ENCODE results near the gene KLHDC9.
"Not testable (repeated sequence)": the region's sequence is repeated elsewhere in the genome, so short reads cannot be mapped to it uniquely, and the experiment has no call there.

Gene KLHDC9

DNA sequence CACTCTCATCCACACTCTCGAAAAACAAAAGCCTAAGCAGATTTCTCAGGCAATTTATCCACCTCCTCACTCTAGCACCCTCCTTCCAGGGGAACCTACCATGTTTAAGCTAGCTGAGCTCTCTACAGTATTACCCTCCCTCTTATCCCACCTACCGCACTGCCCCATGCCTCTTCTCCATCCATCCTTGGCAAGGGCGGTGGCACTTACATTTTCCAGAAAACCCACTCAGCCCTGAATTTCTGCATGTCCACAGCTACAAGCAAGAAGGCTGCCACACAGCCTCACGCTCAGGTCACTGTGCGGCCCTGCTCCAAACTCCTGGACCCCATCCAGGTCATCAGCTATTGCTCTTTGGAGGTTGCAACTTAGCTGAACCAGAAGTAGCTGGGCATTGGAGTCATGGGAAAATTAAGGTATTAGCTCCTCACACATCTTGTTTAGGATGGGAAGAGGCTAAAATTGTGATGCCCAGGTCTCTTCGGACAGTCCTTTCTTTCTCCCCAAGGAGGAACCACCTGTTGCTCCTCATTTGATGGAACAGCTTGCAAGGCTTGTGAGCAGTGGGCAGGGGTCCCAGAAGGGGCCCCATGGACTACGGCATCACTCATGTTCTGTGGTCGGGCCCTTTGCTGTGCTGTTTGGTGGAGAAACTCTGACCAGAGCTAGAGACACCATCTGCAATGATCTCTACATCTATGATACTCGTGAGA, 1.1 kb downstream of the KLHDC9 start:
- no peak for DNase-seq

DNA sequence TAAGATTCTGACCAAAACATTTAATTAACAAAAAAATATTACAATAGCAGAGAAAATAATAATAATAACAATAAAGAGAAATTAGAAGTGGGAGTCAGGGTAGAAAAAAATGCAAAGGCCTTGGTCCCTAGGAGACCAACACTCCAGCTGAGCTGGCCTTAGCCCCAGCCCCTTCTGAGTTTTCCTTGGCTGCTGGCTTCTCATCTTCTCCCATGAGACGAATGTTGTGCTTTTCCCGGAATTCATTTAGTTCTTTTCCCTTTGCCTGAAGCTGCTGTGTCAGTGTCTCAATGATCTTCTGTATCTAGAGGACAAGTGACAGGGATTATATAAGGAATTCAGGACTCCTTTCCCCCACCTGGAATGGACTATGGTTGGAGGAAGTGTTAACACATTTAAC, 2.4 kb downstream of the KLHDC9 start:
- DNase-seq = no peak

DNA sequence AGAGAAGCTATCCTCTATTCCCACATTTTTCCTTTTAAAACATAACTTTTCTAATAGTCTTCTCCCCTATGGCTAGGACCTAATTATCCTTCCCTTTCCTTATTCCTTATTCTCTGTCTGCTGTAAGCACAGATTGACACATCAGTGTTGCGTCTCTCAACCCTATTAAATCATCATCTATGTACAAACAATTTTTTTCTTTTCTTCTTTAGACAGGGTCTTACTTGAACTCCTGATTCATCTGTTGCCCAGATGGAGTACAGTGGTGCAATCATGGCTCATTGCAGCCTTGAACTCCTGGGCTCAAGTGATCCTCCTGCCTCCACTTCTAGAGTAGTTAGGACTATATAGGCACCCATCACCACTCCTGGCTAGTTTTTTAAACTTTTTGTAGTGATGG, 8.3 kb downstream of the KLHDC9 start:
- DNase-seq = no peak

DNA sequence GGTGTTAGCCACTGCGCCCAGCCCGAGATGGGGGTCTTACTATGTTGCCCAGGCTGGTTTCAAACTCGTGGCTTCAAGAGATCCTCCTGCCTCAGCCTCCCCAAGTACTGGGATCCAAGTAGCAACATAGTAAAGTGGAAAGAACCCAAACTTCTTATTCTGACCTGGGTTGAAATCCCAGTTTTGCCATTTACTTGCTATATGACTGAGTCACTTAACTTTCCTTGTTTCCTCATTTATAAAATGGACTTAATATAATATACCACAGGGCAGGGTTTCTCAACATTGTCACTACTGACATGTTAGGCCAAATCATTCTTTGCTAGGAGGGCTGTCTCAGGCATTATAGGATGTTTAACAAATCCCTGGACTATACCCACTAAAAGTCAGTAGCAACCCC, 13.0 kb downstream of the KLHDC9 start:
- no peak for DNase-seq

DNA sequence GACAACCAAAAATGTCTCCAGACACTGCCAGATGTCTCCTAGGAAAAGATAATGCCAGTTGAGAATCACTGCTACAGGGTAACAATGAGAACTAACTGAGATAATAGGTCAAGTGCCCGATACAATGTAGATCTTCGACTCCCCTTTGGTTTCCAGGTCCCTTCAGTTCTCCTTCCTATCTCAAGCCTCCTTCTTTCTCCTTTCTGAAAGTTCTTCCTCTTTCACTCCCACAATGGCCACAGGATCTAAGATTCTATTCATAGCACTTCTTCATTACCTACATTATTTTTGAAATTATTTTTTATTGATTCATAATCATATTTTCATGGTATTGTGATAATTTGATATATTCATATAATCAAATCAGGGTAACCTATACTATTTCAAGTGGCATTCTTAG, 13.4 kb downstream of the KLHDC9 start:
- DNase-seq = no peak

DNA sequence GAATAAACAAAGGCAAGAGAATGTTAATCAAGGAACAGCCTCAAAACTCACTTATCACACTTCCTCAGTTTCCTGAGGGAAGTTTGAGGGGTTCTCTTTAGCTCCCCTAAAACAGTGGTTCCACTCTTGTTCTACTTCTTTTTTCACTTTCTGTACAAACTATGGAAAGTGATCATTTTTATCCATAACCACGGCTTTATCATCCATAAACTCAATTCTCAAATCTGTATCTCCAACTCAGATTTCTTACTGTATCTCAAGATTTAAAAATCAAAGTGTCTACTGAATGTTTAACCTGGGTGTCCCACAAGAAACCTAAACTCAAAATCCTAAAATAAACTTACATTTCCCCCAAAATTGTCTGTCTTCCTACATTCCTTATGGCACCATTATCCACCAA, 15.8 kb downstream of the KLHDC9 start:
- DNase-seq = no peak

DNA sequence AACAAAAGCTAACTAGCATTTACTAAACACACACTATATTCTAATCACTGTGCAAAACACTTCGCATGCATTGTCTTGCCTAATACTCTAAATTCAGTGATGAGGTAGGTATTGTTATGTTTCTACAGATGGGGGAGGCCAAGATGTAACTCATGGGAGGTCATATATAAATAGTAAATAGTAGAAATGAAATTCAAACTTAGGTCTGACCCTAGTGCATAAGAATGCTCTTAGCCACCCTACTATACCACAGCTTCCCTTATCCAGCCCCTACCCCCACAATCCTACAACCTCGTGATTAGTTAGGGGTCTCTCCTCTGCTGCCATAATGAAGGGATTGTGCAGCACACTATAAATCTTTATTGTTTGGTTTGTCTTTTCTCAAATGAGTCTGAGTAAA, 16.4 kb downstream of the KLHDC9 start:
- no peak for DNase-seq

DNA sequence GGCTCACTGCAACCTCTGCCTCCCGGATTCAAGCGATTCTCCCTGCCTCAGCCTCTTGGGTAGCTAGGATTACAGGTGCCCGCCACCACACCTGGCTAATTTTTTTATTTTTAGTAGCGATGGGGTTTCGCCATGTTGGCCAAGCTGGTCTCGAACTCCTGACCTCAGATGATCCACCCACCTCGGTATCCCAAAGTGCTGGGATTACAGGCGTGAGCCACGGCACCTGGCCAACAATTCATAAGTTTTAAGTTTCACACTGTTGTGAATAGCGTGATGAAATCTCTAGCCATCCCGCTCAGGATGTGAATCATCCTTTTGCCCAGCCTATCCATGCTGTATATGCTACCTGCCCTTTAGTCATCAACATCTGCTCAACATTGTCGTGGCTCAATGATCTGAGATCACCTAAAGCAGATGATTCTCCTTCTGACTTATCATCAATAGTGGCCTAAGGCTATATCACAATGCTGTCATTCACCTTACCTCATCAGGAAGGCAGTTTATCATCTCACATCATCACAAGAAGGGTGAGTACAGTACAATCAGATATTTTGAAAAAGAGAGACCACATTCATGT, 17.1 kb downstream of the KLHDC9 start:
- DNase-seq = no peak

DNA sequence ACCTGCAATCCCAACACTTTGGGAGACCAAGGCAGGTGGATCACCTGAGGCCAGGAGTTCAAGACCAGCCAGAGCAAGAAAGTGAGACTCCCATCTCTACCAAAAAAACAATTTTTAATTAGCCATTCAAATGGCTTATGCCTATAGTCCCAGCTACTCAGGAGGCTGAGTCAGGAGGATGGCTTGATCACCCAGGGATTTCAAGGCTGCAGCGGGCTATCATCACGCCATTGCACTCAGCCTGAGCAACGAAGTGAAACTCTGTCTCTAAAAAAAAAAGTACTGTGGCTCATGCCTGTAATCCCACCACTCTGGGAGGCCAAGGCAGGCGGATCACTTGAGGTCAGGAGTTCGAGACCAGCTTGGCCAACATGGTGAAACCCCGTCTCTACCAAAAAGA, 17.8 kb downstream of the KLHDC9 start:
- DNase-seq = not testable (repeated sequence)

DNA sequence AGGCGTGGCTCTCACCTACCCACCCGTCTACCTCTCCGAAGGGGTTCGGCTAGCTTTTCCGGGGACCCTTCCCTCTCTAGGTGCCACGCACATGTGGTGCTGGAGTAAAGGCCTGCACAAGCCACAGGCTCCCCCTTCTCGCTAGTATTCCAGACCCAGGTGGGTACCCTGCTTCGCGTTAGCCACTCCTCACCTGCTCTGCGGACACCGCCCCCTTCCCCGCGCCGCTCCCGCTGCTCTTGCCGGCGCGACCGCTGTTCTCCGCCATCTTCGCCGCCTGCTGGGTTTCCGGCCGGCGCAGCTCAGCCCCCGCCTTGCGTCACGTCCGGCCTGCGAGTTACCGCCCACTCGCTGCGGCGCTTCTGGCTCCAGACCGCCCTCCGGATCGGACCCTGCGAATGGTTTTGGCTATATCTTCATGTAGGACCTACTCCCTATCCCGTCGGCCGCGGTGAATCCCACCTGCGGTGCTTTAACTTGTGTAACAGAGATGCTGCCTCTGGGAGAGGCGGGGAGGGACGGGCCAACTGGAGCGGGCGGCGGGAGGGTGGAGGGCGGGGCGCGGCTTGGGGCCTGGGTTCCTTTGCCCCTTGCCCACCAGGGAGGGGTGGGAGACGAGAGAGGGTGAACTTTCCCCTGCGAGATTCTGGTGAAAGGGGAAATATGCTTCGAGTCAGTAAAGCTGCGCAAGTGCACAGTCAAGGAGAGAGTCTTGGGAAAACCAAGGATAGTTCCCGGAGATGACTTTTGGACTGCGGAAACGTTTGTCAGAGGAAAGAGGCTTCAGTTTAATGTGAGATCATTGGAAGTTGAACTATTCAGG, 19.8 kb downstream of the KLHDC9 start, which contains the start of the genes NIT1 and PFDN2:
Gene NIT1 (plus strand): TSS at position 347 of the 823 bp plus-strand sequence. CDS start 72 bp downstream, at position 419.
Gene PFDN2 (minus strand): TSS at position 279 of the 823 bp plus-strand sequence. CDS start 11 bp downstream, at position 268.
- DNase-seq = peak; percentile 79 to 81

DNA sequence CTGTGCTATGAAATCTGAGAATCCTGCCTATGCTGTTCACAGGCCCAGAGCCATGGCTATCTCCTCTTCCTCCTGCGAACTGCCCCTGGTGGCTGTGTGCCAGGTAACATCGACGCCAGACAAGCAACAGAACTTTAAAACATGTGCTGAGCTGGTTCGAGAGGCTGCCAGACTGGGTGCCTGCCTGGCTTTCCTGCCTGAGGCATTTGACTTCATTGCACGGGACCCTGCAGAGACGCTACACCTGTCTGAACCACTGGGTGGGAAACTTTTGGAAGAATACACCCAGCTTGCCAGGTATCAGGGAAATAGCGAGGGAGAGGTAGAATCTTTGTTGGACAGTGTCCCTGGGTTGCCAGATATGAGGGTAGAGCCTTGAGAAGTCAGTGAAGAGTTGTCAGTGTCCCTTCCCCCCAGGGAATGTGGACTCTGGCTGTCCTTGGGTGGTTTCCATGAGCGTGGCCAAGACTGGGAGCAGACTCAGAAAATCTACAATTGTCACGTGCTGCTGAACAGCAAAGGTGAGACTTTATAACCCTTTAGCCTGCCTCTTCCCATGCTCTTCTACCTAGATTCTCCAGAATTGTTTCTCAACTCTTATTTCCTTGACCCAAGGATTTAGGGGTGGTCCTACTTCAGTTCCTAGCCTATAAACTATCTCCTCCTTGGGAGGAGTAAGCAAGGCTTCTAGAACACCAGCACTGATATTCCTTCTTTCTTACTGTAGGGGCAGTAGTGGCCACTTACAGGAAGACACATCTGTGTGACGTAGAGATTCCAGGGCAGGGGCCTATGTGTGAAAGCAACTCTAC, 21.1 kb downstream of the KLHDC9 start:
- DNase-seq = peak; percentile 58 to 71

DNA sequence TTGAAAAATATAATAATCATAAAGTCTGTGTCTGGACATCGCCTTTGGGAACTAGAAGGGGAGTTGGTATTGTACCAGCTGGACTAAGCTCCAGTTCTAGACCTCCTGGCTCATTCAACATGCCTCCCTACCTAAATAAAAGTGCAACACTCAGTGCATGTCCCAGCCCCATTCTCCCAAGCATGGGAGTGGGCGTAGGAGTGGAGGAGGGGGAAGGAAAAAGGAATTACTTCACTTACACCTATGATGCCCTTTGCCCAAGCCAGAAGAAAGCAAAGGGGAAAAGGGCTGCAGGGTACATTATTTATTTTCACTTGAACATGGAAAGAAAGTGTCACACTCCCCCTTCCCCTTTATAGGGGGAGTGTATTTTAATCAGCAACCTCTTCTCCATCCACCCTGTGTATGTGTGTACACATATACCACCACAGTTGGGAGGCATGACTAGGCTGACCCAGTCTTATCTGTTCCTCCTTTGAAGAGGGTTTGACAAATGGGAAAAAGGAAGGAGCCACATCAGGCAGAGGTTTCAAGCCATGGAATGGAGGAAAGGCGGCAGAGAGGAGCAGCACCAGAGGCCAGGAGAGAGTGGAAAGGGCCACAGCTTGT, 23.0 kb downstream of the KLHDC9 start:
- DNase-seq = no peak

DNA sequence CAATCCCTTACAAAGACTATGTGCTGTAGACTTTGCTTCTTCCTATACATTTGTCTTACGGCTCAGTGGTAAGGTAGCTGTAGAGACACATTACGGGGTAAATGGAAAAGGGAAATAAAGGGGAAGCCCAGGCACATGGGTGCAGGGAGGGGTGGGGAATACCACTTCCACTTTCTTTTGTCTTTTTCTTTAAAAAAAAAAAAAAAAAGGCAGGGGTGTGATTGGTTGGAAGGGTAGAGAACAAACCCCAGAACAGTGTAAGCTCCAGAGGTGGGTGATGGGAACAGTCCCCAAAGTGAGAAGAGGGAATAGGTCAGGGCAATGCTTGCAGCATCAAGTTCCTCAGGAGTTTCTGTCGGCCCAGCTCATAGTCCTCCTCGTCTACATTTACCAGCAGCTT, 23.7 kb downstream of the KLHDC9 start:
- DNase-seq = no peak

DNA sequence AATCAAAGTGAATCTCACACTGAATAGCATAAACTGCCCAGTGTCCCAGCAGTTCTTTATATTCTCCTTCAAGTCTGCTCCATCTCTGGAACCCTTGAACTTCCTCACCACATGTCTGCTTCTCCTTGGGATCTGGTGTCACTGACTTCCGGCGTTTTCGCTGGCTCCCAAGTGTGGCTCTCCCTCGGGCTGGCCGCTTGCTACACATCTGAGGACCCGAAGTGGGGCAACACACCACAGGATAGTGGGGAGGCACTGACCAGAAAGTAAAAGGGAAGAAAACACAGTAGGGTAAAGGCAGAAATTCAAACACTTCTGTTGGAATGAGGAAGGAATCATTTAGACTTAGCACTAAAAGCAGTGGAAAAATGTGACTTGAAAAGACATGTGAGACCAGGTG, 24.8 kb downstream of the KLHDC9 start:
- no peak for DNase-seq

DNA sequence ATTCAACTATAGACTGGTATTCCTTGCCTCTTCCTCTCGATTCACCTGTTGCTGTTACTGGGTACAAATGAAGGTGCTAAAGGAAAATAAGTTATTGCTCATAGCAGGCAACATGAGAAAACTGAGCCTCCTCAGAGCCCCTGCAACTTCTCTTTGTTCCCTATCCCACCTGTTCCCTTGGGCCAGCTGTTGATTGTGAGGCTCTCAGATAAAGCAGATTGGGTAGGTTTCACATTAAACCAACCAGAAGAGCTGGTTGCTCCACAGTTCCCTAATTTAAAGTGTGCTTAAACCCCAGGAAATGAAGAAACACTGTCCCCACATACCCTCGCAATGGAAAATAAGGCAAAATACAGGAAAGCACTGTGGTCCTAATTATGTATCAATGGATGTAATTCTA, 29.5 kb downstream of the KLHDC9 start:
- DNase-seq = no peak

DNA sequence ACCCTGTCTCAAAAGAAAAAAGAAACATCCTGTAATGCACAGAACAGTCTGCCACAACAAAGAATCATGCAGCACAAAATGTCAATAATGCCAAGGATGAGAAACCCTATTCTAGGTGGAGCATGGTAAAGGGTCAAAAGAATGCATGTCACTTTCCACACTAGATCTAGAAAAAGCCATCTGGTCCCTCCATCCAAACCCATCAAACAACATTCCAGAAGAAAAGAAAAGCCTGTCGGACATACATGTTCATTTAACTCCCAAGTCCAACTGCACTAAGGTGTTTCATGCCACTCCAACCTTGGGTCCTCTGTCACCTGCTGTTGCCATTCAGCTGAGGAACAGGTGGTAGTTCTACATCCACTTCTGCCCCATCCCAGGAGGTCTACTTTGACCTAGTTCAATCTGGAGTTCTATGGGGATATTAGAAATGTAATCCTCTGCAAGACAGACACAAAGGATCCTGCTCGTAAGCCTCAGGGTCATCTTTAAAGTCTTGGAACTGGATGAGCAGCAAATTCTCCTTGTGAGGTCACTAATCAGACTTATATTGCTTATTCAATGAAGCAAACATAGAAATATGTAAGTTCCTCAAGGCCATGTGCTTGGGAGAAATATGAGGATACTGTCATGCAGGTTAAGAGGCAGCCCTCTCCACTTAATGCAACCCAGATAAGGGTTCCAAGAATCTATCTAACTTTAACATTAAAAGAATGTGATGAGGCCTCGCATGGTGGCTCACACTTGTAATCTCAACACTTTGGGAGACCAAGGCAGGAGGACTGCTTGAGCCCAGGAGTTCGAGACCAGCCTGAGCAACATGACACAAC, 30.6 kb downstream of the KLHDC9 start:
- no peak for DNase-seq

DNA sequence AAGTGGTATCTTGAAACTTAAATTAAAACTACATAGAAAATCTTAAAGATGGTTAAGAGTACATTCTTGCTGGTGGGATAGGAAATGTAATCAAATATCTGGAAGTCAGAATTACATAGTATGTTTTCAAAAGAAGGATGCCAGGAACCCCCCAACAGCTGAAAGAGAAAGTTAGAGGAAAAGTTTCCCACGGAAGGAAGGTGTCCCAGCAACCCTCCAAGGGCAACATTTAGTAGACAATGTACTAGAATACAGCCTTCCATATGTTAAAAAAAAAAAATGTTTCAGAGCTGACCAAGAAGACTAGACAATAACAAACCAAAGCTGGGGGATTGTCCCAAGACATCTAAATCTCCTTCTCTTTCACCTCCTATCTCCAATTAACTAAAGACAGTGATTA, 32.1 kb downstream of the KLHDC9 start:
- no peak for DNase-seq

DNA sequence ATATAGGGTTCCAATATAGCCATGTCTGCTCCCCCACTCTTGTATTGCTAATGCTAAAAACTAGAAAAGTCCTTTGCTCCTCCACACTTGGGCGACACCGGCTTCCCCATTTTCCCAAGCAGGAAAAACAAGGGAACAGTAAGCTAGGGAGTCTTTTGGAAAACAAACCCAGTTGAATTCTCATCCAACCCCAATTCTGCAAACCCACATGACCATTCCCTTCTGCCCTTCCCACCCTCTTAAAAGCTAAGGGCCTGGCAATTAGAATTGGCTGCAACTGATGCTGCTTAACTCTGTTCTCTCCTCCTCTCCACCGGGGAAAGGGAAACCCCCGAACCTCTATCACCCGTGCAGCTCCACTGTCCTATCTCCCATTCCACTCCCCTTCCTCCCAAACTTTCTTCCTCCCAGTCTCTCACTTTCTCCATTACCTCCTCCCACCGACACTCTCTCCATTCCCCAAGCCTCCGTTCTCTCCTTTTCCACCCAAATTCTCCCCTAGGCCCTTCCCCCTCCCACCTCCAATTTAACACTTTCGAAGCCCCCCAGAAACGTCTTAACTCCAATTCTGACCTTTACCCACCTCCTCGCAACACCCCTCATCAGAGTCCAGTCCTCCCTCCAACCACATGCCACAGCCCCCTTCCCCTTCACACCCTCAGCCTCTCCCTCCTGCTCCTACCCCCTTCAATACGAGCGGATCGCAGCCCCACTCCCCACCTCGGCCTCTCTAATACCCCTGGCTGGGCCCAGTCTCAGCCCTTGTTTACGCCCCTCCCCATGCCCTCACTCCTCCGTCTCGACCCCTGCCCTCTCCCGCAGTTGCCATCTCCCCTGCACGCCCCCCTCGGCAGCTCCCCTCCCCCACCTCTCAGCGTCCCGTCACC, 33.6 kb downstream of the KLHDC9 start:
- no peak for DNase-seq

DNA sequence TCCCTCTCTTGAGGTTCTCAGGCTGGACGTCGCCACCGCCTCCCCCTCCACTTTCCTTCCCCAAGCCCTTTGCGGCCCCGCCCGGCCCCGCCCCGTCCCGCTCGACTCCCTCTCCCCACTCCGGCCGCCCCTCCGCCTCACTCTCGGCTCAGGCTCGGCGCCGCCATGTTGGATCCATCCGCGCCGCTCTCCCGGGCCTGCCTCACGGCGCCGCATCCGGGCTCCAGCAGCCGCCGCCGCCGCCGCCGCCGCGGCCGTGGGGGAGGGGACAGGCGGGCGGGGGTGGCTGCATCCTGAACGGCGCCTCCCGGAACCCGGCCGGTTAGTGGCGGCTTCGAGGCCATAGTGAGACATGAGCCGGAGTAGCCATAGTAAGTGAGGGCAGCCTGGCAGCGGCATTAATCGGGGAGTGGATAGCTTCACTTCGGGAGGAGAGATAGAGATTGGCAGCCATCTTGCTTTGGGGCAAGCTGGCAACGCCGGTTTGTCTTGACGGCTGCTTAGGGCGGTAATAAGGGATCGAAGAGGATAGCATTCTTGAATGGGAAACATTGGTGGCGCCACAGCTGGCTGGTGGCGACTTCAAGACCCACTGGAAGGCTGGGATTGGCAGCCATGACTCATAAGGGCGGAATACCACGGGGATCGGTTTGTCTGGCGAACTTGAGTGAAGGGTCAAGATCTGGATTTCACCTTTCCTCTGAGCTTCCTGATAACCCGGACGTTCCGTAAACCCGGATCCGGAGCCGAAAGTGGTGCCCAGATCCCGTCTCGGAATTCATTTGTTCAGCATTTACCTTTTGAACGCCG, 34.5 kb downstream of the KLHDC9 start, which contains the start of gene DEDD:
Gene DEDD (minus strand): TSS at position 258 of the 810 bp plus-strand sequence. CDS start 8,205 bp downstream, outside the sequence.
- peak; percentile 89 to 91 for DNase-seq

Measured in activated CD4-positive, alpha-beta T cell treated with anti-CD3 and anti-CD28 coated beads, Interleukin-2, amount 50 U/mL, for 4 hours (primary cell).